ENCODE results near the gene CERS6. TPM values are rescaled to one million over a fixed set of nuclear protein-coding genes. Genes with fewer than 3 reads are reported as not detected.
A peak's percentile ranks its signal among the peaks of the same experiment; 100 is the strongest.
"Not testable (repeated sequence)": the region's sequence is repeated elsewhere in the genome, so short reads cannot be mapped to it uniquely, and the experiment has no call there.

The CERS6 gene
- polyA plus RNA-seq, 3 donors: 7.6 to 17.7 (median 15.6) TPM

DNA sequence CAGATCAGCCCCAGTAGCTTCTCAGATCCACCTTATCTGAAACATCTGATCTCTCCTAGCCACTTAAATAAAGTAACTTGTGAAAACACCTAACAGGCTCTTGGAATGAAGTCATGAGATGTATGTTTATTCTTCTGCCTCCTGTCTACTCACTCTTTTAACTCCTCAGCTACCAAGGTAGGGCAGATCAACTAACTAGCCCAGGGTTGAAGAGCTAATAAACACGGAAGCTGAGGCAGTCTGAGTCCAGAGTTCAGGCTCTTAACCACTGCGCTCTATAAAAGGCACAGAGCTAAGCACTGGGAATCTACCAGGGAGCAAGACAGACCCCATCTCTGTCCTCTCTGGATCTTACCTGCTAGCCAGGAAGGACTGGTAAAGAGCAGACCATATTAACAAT lies 37.1 kb downstream of the CERS6 start:
- H3K4me1 ChIP-seq (ENCODE audit: control insufficient read depth in 1 of 2, insufficient read depth in 2 of 2, low read length in 2 of 2): peaks cover 19 to 30% of the 10 kb centered on the region in 2 donors
- H3K36me3 Mint-ChIP-seq: peaks cover 3 to 15% of the 10 kb centered on the region in 2 donors
- H3K4me3 Mint-ChIP-seq; H3K9me3 Mint-ChIP-seq; H3K9ac ChIP-seq (ENCODE audit: insufficient read depth, low read length, poor library complexity, severe bottlenecking); H3K4me2 ChIP-seq (replicated peaks; ENCODE audit: extremely low read depth, low read length, poor library complexity, severe bottlenecking); H3K36me3 ChIP-seq (replicated peaks in 1 of 2; ENCODE audit: control insufficient read depth in 1 of 2, insufficient read depth in 2 of 2, low read length in 2 of 2); H3K27me3 Mint-ChIP-seq (ENCODE audit: low read depth in 3 of 3); H2AFZ ChIP-seq (ENCODE audit: insufficient read depth, low read depth, low read length, poor library complexity, severe bottlenecking); H3K27me3 ChIP-seq (ENCODE audit: control insufficient read depth in 2 of 2, insufficient read depth in 2 of 2, low read length in 2 of 2); H3K4me3 ChIP-seq (replicated peaks in 1 of 3; ENCODE audit: low read depth in 2 of 3, low read length in 3 of 3); H3K27ac ChIP-seq (ENCODE audit: low read depth in 1 of 2, low read length in 2 of 2); DNase-seq; H3K27ac Mint-ChIP-seq; H3K9me3 ChIP-seq (replicated peaks in 1 of 2; ENCODE audit: control insufficient read depth in 1 of 2, insufficient read depth in 1 of 2, low read length in 2 of 2): not testable (repeated sequence)
- intact Hi-C loops (cut with micrococcal nuclease): loop anchor here in 1 of 2 donors (5.0 kb wide), 1 partner anchor 36 kb away; the partner anchor contains the start of gene CERS6
- peaks cover 53% of the 10 kb centered on the region for H3K4me1 Mint-ChIP-seq
- peaks cover 26% of the 10 kb centered on the region for H4K20me1 ChIP-seq (ENCODE audit: insufficient read depth, low read length)
- H3K79me2 ChIP-seq (ENCODE audit: insufficient read depth, low read length): peaks cover 86% of the 10 kb centered on the region
- 100% methylated on average over 1 of the region's 2 CpGs for WGBS (ENCODE audit: insufficient coverage)

DNA sequence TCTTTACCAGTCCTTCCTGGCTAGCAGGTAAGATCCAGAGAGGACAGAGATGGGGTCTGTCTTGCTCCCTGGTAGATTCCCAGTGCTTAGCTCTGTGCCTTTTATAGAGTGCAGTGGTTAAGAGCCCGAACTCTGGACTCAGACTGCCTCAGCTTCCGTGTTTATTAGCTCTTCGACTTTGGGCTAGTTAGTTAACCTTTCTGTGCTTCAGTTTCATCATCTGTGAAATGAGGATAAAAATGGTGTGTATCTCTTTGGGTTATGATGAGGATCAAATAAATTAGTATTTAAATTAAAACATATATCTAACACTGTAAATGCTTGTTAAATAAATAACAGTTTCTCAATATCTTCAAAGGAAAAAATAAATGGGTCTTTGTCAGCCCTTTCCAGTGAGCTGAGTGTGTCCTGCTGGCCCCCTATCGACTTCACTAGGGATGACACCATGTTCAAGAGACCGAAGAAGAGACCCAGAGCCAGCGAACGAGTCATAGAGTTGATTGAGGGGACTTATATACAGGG lies 38.2 kb downstream of the CERS6 start:
- Histone ChIP-seq H2AFZ (ENCODE audit: insufficient read depth, low read depth, low read length, poor library complexity, severe bottlenecking) (no peak overlapping the region), H3K9me3 (replicated peaks in 1 of 2; ENCODE audit: control insufficient read depth in 1 of 2, insufficient read depth in 1 of 2, low read length in 2 of 2) (no peaks in the 10 kb centered on the region), H3K4me2 (replicated peaks; ENCODE audit: extremely low read depth, low read length, poor library complexity, severe bottlenecking) (no peak overlapping the region), H4K20me1 (ENCODE audit: insufficient read depth, low read length) (peaks cover 31% of the 10 kb centered on the region), H3K4me3 (replicated peaks in 1 of 3; ENCODE audit: low read depth in 2 of 3, low read length in 3 of 3) (no peak overlapping the region), H3K27me3 (ENCODE audit: control insufficient read depth in 2 of 2, insufficient read depth in 2 of 2, low read length in 2 of 2) (no peaks in the 10 kb centered on the region), H3K4me1 (ENCODE audit: control insufficient read depth in 1 of 2, insufficient read depth in 2 of 2, low read length in 2 of 2) (peaks cover 19 to 25% of the 10 kb centered on the region in 2 donors), H3K9ac (ENCODE audit: insufficient read depth, low read length, poor library complexity, severe bottlenecking) (no peak overlapping the region), H3K79me2 (ENCODE audit: insufficient read depth, low read length) (peaks cover 86% of the 10 kb centered on the region), H3K36me3 (replicated peaks in 1 of 2; ENCODE audit: control insufficient read depth in 1 of 2, insufficient read depth in 2 of 2, low read length in 2 of 2) (peaks cover 3 to 5% of the 10 kb centered on the region in 2 donors), H3K27ac (ENCODE audit: low read depth in 1 of 2, low read length in 2 of 2) (no peak overlapping the region)
- Mint-ChIP-seq H3K36me3 (peaks cover 3 to 15% of the 10 kb centered on the region in 2 donors), H3K27me3 (ENCODE audit: low read depth in 3 of 3) (peaks cover 0 to 1% (median 0%) of the 10 kb centered on the region in 3 donors), H3K4me3 (no peak overlapping the region), H3K4me1 (peaks cover 52% of the 10 kb centered on the region), H3K27ac (no peak overlapping the region), H3K9me3 (peaks cover 0 to 9% (median 4%) of the 10 kb centered on the region in 7 donors)
- intact Hi-C loops (cut with micrococcal nuclease): loop anchor here in 1 of 2 donors (5.0 kb wide), 1 partner anchor 37 kb away; the partner anchor contains the start of gene CERS6
- DNase-seq: peak in 2 of 3 donors; percentile 4 to 18
- 75% methylated on average over 2 of the region's 7 CpGs for WGBS (ENCODE audit: insufficient coverage)
- TF ChIP-seq, protein P1, sequence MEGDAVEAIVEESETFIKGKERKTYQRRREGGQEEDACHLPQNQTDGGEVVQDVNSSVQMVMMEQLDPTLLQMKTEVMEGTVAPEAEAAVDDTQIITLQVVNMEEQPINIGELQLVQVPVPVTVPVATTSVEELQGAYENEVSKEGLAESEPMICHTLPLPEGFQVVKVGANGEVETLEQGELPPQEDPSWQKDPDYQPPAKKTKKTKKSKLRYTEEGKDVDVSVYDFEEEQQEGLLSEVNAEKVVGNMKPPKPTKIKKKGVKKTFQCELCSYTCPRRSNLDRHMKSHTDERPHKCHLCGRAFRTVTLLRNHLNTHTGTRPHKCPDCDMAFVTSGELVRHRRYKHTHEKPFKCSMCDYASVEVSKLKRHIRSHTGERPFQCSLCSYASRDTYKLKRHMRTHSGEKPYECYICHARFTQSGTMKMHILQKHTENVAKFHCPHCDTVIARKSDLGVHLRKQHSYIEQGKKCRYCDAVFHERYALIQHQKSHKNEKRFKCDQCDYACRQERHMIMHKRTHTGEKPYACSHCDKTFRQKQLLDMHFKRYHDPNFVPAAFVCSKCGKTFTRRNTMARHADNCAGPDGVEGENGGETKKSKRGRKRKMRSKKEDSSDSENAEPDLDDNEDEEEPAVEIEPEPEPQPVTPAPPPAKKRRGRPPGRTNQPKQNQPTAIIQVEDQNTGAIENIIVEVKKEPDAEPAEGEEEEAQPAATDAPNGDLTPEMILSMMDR (IDR thresholded peaks at IDR 0.05): peak; percentile 16
